ENCODE measurements around the gene DAGLB. TPM values are rescaled to one million over a fixed set of nuclear protein-coding genes. Genes with fewer than 3 reads are reported as not detected.

DAGLB gene
- total and polyA plus RNA-seq, 2 of the 4 experiments (the other 2 are of a cell fraction): 23.4 to 33.5 TPM

- Histone ChIP-seq H3K9me3 (ENCODE audit: control insufficient read depth, insufficient read depth, low read length) (no peaks in the 10 kb centered on the region), H2BK15ac (ENCODE audit: low read depth, low read length) (no peak overlapping the region), H4K5ac (ENCODE audit: low read depth, low read length) (no peak overlapping the region), H2BK20ac (ENCODE audit: low read depth, low read length) (no peak overlapping the region), H3K36me3 (ENCODE audit: control insufficient read depth, insufficient read depth, low read length) (peaks cover 22% of the 10 kb centered on the region), H2BK5ac (ENCODE audit: low read depth, low read length, poor library complexity, severe bottlenecking) (no peak overlapping the region), H3K27ac (ENCODE audit: insufficient read depth, low read length) (no peak overlapping the region), H2AK5ac (ENCODE audit: low read depth, low read length) (no peak overlapping the region), H4K8ac (ENCODE audit: low read depth in 2 of 2, low read length in 2 of 2) (no peak overlapping the region), H4K20me1 (ENCODE audit: insufficient read depth, low read length) (peaks cover 74% of the 10 kb centered on the region), H3K56ac (ENCODE audit: extremely low read depth, insufficient read depth, low read length) (no peak overlapping the region), H3K4me2 (ENCODE audit: low read depth, low read length) (peak overlapping the region; percentile 7), H3K27me3 (ENCODE audit: control insufficient read depth, insufficient read depth, low read length) (no peaks in the 10 kb centered on the region), H2AK9ac (replicated peaks; ENCODE audit: low read depth, low read length, poor library complexity) (no peak overlapping the region), H3K23ac (ENCODE audit: low read depth, low read length) (peak overlapping the region; percentile 16; the same call in 1 of the 2 replicates), H3K4me1 (ENCODE audit: control insufficient read depth, insufficient read depth, low read length) (peaks cover 17% of the 10 kb centered on the region), H3K14ac (replicated peaks; ENCODE audit: low read depth, low read length) (no peak overlapping the region), H3K79me1 (ENCODE audit: low read depth in 1 of 2, low read length in 2 of 2) (peaks cover 6 to 32% of the 10 kb centered on the region in 2 experiments; a peak in 2 of 4 replicates), H3K18ac (ENCODE audit: low read depth, low read length) (no peak overlapping the region), H3K9me1 (ENCODE audit: insufficient read depth, low read length) (peaks cover 12% of the 10 kb centered on the region; the same call in 1 of the 2 replicates), H3K4me3 (ENCODE audit: insufficient read depth, low read depth, low read length) (no peak overlapping the region), H2AFZ (replicated peaks; ENCODE audit: low read length, poor library complexity) (no peak overlapping the region), H4K91ac (ENCODE audit: insufficient read depth, low read depth, low read length) (no peak overlapping the region), H3K4ac (ENCODE audit: low read depth, low read length) (no peak overlapping the region), H2BK120ac (ENCODE audit: low read depth, low read length) (no peak overlapping the region), H3K9ac (ENCODE audit: low read depth, low read length) (no peak overlapping the region)
- no peak for ATAC-seq (ENCODE audit: low read depth)
- no peak for DNase-seq
- POLR2A ChIA-PET (ENCODE audit: unreplicated experiment): no interaction called here
- CTCF ChIA-PET: no interaction called here
- no TSS peak for BruUV-seq (replicated peaks)
- intact Hi-C loops (cut with micrococcal nuclease) (no loop called here), in situ Hi-C loops (cut with MboI; ENCODE audit: low sequenced_read_pairs) (no loop called here), dilution Hi-C loops (cut with HindIII; ENCODE audit: low sequenced_read_pairs, unreplicated experiment) (no loop called here)
- WGBS, 2 experiments (ENCODE audit: extremely low coverage in 2 of 2, insufficient read length in 1 of 2): no CpG with 5 or more reads among the region's 6 CpGs
- peak; percentile 51; the same call in 1 of the 2 replicates for TF ChIP-seq POLR2A (IDR thresholded peaks at IDR 0.05; ENCODE audit: low read depth, low read length)
- no peak for TF ChIP-seq CHD1 (IDR thresholded peaks at IDR 0.05; ENCODE audit: low read depth, low read length)
Measured at GRCh38 chr7:6481445-6481844, 33.7 kb upstream of the DAGLB start.

Data from IMR-90 (cell line).